Ascending aorta (tissue), 2 donors: ENCODE measurements around the gene SPRY2. TPM values are rescaled to one million over a fixed set of nuclear protein-coding genes. Genes with fewer than 3 reads are reported as not detected.
A peak's percentile ranks its signal among the peaks of the same experiment; 100 is the strongest.

Source experiments
- DNase-seq, 2 donors: peaks; one replicate each; pipeline ENCODE4 v3.0.0-alpha.2; 2019; ENCODE audit warnings: low spot score in 2 of 2
- H3K27ac ChIP-seq, 2 donors: fragments of 200-600 bp; sonication (generic); one replicate each; pipeline ENCODE4 v1.5.1; 2016 to 2017; ENCODE audit warnings: mild to moderate bottlenecking in 1 of 2
- H3K27me3 ChIP-seq: fragments of 200-600 bp; sonication (generic); one replicate; pipeline ENCODE4 v1.5.1; 2017
- H3K36me3 ChIP-seq, 2 donors: fragments of 200-600 bp; sonication (generic); one replicate each; pipeline ENCODE4 v1.5.1; 2016
- H3K4me1 ChIP-seq, 2 donors: fragments of 200-600 bp; sonication (generic); one replicate each; pipeline ENCODE4 v1.5.1; 2016 to 2017; ENCODE audit warnings: mild to moderate bottlenecking in 1 of 2
- H3K4me3 ChIP-seq, 2 donors: fragments of 200-600 bp; sonication (generic); one replicate each; pipeline ENCODE4 v1.5.1; 2016 to 2017; ENCODE audit warnings: mild to moderate bottlenecking in 1 of 2
- H3K9me3 ChIP-seq, 2 donors: fragments of 200-600 bp; sonication (generic); one replicate each; pipeline ENCODE4 v1.5.1; 2016
- intact Hi-C: fragments of 100-400 bp; cut with DNase I; formaldehyde crosslinking; loops from one replicate; pipeline ENCODE4 v1.15.1; 2023
- total RNA-seq: library from RNA; depleted of rRNA; stranded (reverse); fragments of >200 nt; gene quantifications from one replicate; pipeline ENCODE4 v1.1.0, GENCODE V29; 2016
- TF ChIP-seq, protein P1 (sequence below), 3 experiments: fragments of 200-600 bp in 2 of 3; fragments of 450-650 bp in 1 of 3; sonication (generic) in 2 of 3; IDR thresholded peaks; one replicate each; pipeline ENCODE4 v1.5.1; 2016 to 2019; ENCODE audit warnings: antibody characterized with exemption in 3 of 3, mild to moderate bottlenecking in 1 of 3, moderate library complexity in 1 of 3

Gene SPRY2
- total RNA-seq, 1 donor from 2014 or later = 78.2 TPM

DNA sequence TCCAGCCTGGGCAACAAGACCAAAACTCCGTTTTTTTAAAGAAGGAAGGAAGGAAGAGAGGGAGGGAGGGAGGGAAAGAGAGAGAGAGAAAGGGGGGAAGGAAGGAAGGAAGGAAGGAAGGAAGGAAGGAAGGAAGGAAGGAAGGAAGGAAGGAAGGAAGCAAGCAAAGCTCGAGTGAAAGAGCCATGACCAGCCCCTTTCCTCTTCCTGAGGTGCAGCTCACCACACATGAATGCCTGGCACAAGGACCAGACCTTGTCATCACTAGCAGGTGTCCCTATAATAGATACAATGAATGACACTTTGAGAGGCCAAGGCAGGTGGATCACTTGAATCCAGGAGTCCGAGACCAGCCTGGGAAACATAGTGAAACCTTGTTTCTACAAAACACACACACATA lies 31.0 kb downstream of the SPRY2 start:
- H3K4me1 ChIP-seq = peaks cover 0 to 3% of the 10 kb centered on the region in 2 donors
- intact Hi-C loops = no loop called here
- no peaks in the 10 kb centered on the region for H3K27me3 ChIP-seq
- no peak overlapping the region for H3K27ac ChIP-seq
- H3K4me3 ChIP-seq = no peak overlapping the region
- DNase-seq = no peak
- TF ChIP-seq, protein P1, sequence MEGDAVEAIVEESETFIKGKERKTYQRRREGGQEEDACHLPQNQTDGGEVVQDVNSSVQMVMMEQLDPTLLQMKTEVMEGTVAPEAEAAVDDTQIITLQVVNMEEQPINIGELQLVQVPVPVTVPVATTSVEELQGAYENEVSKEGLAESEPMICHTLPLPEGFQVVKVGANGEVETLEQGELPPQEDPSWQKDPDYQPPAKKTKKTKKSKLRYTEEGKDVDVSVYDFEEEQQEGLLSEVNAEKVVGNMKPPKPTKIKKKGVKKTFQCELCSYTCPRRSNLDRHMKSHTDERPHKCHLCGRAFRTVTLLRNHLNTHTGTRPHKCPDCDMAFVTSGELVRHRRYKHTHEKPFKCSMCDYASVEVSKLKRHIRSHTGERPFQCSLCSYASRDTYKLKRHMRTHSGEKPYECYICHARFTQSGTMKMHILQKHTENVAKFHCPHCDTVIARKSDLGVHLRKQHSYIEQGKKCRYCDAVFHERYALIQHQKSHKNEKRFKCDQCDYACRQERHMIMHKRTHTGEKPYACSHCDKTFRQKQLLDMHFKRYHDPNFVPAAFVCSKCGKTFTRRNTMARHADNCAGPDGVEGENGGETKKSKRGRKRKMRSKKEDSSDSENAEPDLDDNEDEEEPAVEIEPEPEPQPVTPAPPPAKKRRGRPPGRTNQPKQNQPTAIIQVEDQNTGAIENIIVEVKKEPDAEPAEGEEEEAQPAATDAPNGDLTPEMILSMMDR (IDR thresholded peaks at IDR 0.05) = no peak
- H3K36me3 ChIP-seq = no peaks in the 10 kb centered on the region
- no peaks in the 10 kb centered on the region for H3K9me3 ChIP-seq

DNA sequence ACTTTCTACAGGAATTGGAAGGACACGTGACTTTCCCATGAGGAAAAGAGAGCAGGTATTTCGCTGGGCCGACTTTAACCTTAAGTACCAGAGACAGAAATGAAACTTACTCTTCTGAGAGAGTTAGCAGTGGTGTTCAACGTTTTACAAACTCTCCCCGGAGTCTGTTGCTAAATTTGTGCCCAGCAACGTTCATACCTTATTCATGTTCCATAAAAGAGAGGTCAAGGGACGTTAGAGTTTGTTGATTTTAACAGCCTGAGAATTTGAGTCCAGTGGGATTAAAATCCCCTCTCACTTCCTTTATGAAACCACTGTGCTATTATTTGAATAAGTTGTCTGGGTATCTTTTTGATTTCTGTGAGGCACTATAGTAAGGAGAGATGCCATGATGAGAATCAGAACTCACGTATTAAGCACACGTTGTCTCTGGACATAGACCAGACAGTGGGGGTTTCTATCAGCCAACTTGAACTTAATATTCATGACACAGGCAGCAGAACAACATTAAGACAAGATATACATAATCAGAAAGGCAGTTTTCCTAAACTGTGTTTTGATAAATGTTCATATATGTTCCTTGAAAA lies 33.4 kb downstream of the SPRY2 start:
- TF ChIP-seq, protein P1 (IDR thresholded peaks at IDR 0.05) = no peak
- H3K27ac ChIP-seq = no peak overlapping the region
- H3K4me1 ChIP-seq = peaks cover 0 to 3% of the 10 kb centered on the region in 2 donors
- no peak for DNase-seq
- no peaks in the 10 kb centered on the region for H3K36me3 ChIP-seq
- H3K27me3 ChIP-seq = no peaks in the 10 kb centered on the region
- H3K9me3 ChIP-seq = no peaks in the 10 kb centered on the region
- intact Hi-C loops = no loop called here
- H3K4me3 ChIP-seq = peak overlapping the region in 1 of 2 donors; percentile 16

DNA sequence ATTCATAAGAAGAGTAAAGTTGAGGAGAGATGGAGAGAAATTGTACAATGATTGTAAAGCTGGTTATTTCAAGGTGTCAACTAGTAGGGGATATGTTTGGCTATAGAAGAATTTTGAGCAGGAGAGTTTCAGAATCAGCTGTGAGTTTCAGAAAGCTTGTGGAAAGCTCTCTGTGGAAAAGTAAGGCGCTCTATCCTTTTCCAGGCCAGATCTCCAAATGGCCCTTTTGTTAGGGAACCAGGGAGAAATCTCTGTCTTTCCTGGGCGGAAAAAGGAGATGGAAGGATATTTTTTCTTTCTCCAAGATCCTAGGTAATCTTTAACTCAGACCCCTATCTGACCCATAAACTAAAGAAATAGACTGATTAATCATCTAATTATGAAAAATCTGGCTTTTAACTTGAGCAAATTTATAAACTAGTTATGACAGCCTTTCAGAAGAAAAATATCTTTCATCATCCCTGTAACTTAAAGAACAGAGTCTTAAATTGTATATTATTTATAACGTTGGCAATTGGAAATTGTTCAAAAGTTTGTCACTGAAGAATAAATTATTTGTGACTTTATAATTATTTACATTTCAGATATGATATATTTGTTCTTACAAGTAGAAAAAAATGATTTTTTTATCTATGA lies 34.5 kb downstream of the SPRY2 start:
- H3K27me3 ChIP-seq = no peaks in the 10 kb centered on the region
- H3K27ac ChIP-seq = no peak overlapping the region
- H3K9me3 ChIP-seq = no peaks in the 10 kb centered on the region
- H3K4me3 ChIP-seq = peak overlapping the region in 1 of 2 donors; percentile 31
- intact Hi-C loops = no loop called here
- H3K36me3 ChIP-seq = no peaks in the 10 kb centered on the region
- peaks cover 0 to 3% of the 10 kb centered on the region in 2 donors for H3K4me1 ChIP-seq
- no peak for DNase-seq
- TF ChIP-seq, protein P1 (IDR thresholded peaks at IDR 0.05) = no peak

DNA sequence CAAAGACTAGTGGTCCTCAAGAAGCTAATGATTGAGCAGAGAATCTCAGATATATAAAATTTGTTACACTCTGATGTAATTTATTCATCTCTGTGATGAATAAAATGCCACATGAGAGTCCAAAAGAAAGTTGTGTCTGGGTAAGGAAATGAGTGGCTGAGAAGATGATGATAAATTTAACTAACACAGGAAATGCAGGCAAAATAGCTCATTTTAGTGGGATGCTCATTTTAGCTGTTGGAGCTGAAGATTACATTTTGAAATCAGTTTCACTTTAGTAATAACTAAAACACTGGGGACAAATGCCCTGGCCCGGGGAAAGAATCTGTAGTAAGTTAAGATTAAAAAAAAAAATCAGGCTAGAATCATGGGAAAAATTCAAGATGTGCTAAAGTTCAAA lies 35.2 kb downstream of the SPRY2 start:
- Histone ChIP-seq H3K27ac (no peak overlapping the region), H3K4me3 (peak overlapping the region in 1 of 2 donors; percentile 31), H3K36me3 (no peaks in the 10 kb centered on the region), H3K27me3 (no peaks in the 10 kb centered on the region), H3K4me1 (peaks cover 0 to 3% of the 10 kb centered on the region in 2 donors), H3K9me3 (no peaks in the 10 kb centered on the region)
- no peak for DNase-seq
- intact Hi-C loops = no loop called here
- TF ChIP-seq, protein P1 (IDR thresholded peaks at IDR 0.05) = no peak

DNA sequence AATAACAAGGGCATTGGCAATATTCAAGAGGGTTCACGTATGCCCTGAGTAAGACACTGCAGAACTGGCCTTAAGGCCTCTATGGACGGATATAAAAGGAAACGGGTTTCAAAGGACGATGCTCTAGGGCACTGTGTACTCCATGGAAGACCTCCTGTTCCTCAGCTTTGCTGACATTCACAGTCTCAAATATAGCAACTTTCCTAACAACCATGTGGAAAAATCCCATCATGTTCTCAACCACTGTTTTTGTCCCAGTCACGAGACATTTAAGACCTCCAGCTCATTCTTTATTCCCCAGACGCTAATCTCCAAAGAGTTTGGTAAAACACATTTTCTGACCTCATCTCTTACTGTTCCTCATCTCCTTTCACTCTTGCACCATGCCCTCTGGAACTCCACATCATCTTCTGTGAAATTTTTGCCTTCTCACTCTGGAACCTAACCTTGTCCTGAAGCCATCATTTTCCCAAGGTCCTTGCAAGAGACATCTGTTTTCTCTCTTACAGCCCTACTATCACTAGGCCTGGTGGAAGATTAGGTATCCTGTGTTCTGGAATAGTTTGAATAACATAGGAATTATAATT lies 37.6 kb downstream of the SPRY2 start:
- TF ChIP-seq, protein P1 (IDR thresholded peaks at IDR 0.05) = no peak
- intact Hi-C loops = no loop called here
- no peak for DNase-seq
- no peak overlapping the region for H3K4me3 ChIP-seq
- H3K9me3 ChIP-seq = no peaks in the 10 kb centered on the region
- no peaks in the 10 kb centered on the region for H3K27me3 ChIP-seq
- H3K27ac ChIP-seq = no peak overlapping the region
- no peaks in the 10 kb centered on the region for H3K36me3 ChIP-seq
- H3K4me1 ChIP-seq = peaks cover 0 to 3% of the 10 kb centered on the region in 2 donors
